HepG2 (cell line): ENCODE measurements around the gene MNX1.

Experiments used
- POLR2AphosphoS5 ChIP-seq: IDR thresholded peaks from 2 replicates; pipeline ENCODE4 v1.6.1; 2012; ENCODE audit warnings: low read depth, low read length
- TBL1XR1 ChIP-seq: fragments of 150-350 bp; IDR thresholded peaks from 2 replicates; pipeline ENCODE4 v1.6.1; 2014; ENCODE audit warnings: borderline replicate concordance, low read length; ENCODE audit not compliant: partially characterized antibody
- ZNF354B ChIP-seq: sonication (generic); formaldehyde crosslinking; IDR thresholded peaks from 2 replicates; pipeline ENCODE4 v1.8.0; 2022; ENCODE audit warnings: mild to moderate bottlenecking, missing genetic modification reagents
- TF ChIP-seq, protein P1 (sequence below): sonication (generic); formaldehyde crosslinking; IDR thresholded peaks from 2 replicates; pipeline ENCODE4 v1.5.0; 2020; ENCODE audit warnings: mild to moderate bottlenecking, missing genetic modification reagents, moderate library complexity

DNA sequence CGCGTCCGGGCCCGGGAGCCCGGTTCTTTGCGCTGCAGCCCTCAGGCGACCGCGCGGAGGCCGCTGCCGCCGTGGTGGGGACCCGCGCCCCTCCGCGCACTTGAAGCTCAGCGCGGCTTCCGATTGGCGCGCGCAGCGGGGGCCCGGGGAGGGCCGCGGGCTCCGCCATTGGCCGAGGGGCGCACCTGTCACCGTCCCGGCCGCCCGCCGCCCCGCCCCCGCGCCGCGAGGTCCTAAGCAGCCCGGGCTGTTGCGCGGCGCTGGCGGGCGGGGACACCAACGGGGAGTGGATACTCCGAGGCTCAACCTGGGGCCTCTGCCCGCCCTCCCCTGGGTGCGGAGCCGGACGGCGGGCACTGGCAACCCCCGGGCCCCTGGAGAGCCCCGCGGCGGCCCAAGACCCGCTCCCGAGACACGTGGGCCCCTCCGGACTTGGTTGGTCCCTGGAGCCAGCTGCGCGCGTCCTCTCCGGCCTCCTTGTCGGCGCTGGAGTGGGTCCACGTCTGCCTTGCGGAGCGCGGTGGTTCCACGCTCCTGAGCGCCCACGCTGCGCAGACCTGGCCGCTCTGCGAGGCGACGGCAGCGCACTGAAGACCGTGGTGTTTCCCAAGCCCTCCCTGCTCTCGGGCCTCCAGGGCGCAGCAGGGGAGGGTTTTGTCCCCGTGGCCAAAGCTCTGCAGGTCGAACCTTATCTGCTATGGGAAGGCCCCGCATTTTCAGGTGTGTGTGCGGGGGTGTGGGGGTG lies at the start of gene MNX1:
- TF ChIP-seq POLR2AphosphoS5 (peak; percentile 43; the same call in 1 of the 2 replicates), ZNF354B (CRISPR knock-in tag) (no peak), TBL1XR1 (no peak)
- TF ChIP-seq, protein P1, sequence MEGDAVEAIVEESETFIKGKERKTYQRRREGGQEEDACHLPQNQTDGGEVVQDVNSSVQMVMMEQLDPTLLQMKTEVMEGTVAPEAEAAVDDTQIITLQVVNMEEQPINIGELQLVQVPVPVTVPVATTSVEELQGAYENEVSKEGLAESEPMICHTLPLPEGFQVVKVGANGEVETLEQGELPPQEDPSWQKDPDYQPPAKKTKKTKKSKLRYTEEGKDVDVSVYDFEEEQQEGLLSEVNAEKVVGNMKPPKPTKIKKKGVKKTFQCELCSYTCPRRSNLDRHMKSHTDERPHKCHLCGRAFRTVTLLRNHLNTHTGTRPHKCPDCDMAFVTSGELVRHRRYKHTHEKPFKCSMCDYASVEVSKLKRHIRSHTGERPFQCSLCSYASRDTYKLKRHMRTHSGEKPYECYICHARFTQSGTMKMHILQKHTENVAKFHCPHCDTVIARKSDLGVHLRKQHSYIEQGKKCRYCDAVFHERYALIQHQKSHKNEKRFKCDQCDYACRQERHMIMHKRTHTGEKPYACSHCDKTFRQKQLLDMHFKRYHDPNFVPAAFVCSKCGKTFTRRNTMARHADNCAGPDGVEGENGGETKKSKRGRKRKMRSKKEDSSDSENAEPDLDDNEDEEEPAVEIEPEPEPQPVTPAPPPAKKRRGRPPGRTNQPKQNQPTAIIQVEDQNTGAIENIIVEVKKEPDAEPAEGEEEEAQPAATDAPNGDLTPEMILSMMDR (CRISPR knock-in tag) = no peak
